IPS DF 19.7 (cell line): ENCODE results near the gene FAM174C.

Source experiments
- DNase-seq: peaks from one replicate; pipeline ENCODE4 v3.0.0-alpha.2; 2013; ENCODE audit warnings: low read depth, low spot score

Gene FAM174C

DNA sequence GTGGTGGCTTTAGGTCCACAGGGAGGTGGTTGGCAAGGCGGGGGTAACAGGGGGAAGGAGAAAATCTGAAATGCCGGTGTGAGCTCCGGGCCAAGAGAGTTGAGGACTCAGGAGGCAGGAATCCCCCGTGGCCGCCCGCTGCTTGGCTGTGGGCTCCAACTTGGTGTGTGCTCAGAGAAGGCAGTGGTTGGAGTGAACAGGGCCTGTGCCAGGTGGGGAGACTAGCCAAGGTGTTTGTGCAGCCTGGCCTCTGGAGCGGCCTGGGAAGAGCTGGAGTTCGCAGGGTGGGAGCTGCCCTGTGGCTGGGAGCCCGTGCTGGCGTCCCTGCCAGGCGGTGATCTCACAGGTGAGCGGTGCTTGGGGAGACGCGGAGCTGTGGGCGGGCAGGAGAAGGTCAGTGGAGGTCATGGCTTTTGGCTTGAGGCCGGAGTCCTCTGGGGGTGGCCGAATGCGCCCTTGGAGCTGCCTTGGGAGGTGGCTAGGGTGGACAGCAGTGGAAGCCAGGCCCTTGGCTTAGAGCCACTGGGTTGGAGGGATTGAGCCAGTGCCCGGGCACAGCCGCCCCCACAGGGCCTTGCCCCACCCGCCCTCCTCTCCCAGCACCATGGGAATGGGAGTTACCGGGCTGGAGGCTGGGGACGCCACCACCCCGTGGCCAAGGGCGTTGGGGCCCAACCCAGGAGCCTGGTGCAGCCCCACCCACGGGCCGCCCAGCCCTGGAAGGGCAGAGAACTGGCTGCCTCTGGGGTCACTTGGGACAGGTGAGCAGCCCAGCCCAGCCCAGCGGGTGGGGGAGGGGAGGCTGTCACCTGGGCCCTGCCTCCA lies 13.3 kb upstream of the FAM174C start:
- no peak for DNase-seq

GRCh38 chr19:1262623-1263123 lies 12.7 kb upstream of the FAM174C start:
- DNase-seq: no peak

DNA sequence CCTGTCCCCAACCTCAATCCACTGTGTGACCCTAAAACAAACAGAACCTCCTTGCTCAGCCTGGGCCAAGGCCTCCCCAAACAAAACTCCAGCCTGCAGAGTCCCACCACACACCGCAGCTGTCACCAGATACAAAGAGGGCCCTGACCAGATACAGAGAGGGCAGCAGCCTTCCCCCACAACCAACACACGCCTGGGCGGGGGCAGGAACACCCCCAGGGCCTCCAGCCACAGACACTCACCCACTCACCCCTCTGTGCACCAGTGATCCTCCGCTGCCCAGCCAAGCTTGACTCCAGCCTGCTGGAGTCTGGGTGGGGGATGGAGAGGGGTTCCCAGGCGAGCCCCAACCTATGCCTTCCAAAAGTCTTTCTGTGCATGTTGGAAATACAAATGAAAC lies 12.1 kb upstream of the FAM174C start:
- DNase-seq: no peak

DNA sequence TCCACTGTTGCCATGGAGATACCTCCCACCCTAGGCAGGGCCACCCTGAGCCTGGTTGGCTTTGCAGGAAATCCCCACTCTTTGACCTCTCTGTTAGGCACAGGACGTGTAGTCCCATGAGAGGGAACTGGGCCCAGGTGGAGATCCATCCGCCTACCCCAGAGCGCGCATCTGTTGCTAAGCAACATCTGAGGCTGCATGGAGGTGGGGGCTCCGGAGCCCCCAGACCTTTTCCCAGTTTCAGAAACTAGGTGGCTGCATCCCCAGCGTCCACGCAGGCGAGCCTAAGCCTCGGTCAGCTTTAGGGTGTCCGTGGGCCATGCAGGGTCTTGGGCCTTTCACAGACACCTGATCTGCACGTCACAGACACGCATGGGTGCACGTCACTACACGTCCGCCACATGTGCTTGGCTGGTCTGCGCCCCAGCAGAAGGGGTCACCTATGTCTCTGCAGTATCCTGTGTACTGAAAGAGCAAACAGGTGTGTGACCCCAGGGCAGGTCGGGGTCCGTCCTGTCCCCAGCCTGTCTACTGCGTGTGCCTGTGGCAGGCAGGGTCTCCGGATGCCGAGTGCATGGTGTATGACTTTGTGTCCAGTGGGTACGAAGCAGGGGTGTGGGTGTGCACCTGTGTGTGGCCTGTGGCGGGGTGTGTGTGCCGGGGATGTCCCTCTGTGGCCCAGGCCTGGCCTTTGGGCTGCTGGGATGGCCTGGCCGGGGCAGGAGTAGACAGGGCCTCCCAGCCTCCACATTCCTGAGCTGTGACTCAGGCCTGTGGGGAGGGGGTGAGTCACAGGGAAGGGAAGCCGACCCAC lies 10.3 kb upstream of the FAM174C start:
- no peak for DNase-seq

DNA sequence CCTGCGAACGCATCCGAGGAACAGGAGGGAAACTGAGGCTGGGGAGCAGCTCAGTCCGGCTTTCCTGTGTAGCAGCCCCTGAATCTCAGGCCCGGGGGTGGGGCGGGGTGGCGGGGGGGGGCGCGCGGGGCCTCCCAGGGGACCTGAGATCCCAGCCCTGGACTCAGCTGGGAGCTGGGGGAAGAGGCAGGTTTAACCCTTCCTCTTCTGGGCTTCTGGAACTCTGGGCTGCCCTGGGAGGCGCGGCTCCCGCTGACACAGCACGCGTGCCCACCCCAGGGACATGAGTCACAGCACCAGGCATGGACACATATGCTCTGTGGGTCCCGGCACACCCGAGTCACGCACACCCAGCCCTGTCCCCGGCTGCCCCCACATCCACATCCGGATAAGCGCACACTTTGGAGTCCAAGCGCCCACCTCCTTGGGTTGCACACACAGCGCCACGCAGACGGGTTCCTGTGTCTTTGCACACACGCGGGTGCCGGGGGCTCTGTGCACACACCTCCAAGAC lies 9.7 kb upstream of the FAM174C start:
- DNase-seq: no peak

GRCh38 chr19:1266129-1266915 lies 9.0 kb upstream of the FAM174C start:
- no peak for DNase-seq

GRCh38 chr19:1266916-1267476 lies 8.3 kb upstream of the FAM174C start:
- no peak for DNase-seq

DNA sequence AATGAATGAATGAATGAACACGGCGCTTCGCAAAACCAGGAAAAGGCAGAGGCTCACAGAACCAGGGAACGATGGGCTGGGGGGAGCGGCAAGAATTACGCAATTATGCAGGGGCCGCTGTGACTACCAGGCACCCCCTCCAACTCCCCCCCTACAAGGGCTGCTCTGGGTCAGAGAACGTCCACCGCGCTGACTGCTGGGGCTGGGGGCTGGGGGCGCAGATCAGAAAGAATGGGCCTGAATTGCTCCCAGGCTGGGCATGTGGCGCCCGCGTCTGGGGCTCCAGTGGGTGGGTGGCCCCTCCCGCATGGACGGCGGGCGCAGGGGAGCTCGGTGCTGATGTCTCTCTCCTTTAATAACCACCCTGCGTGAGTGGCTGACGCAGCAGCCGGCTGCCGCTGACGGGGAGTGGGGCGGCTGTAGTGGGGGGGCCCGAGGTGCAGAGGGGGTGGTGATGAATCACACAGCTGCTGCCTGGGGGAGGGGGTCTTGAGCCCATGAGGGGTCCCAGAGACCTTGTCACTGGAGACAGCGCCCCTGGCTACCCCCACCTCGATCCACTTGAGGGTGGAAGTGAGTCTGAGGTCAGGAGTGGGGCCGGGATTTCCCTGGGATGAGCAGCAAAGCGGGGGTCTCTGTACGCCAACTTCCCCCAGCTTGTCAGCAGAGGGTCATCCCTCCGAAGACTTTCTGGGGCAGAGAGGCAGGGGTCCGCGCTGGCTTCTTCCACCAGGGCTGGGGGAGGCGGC lies 7.7 kb upstream of the FAM174C start:
- no peak for DNase-seq

DNA sequence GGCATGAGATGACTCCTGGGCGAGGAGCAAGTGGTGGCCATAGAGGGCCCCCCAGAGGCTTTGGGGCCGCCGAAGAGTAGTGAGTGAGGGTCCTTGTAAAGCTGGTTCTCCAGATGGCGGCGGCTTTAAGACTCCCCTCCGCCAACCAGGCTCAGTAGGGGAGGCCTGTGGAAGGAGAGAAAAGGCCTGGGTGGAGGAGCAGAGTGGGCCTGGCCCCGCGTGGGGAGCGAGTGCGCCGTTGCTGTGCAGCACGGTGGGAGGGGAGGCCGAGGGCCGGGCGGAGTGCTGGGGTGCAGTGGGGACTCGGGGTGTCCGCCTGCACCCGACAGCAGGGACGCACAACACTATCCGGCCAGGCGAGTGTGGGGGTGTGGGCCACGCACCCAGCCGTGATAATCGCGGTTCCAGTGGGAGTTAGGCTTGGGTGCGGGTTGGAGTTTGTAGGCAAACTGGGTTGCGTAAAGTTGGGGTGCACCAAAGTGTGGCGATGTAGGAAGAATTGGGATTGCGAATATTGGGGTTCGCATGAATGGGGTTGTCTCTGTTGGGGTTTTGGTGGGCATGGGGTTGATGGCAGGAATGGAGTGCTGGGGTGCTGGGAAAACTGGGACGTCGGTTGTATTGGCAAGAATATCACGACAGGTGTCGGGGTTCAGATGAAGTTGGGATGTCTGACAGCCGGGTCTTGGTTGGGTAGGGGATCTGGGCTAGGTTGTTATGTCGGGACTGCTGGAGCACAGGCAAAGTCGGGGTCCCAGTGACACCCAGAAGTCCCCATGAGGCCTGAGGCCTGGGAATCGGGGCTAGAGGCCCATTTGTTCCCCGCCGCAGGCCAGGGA lies 6.9 kb upstream of the FAM174C start:
- no peak for DNase-seq

DNA sequence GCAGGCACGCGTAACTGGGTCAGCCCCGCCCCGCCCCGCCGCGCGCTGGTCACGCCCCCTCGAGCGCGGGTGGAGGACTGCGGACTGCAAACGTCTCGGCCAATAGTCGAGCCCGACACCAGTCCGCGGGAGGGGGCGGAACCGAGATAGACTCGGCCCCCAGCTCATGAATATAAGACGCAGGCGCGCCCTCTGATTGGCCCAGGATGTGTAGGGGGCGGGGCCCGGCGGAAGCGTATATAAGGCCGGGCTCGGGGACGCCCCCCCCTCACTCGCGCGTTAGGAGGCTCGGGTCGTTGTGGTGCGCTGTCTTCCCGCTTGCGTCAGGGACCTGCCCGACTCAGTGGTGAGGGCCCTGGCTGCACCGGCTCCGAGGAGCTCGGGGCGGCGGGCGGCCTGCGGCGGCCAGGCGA lies 6.3 kb upstream of the FAM174C start, which contains the start of gene CIRBP:
Gene CIRBP (plus strand): TSS at position 268 of the 413 bp plus-strand sequence. CDS start 1,602 bp downstream, outside the sequence.
- no peak for DNase-seq

GRCh38 chr19:1269478-1270212 lies 5.7 kb upstream of the FAM174C start:
- no peak for DNase-seq

DNA sequence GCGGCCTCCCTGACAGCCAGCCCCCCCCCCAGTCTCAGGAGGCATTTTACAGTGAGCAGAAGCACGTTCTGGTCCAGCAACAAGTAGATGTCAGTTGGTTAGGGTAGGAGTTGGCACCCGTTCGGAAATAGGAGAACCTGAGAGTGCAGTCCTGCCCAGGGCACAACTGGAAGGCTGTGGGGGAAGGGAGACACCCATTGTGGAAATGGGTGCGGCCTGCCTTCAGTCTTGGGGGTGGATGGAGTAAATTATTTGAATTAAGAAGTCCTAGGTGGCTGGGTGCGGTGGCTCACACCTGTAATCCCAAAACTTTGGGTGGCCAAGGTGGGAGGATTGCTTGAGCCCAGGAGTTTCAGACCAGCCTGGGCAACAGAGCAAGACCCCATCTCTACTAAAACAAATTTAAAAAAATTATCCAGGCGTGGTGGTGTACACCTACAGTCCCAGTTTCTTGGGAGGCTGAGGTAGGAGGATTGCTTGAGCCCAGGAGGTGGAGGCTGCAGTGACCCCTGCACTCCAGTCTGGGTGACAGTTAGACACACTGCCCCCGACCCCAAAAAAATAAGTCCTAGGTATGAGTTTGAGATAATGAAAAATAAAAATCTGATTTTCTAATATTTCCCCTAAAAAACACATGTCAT lies 5.0 kb upstream of the FAM174C start:
- DNase-seq: no peak

DNA sequence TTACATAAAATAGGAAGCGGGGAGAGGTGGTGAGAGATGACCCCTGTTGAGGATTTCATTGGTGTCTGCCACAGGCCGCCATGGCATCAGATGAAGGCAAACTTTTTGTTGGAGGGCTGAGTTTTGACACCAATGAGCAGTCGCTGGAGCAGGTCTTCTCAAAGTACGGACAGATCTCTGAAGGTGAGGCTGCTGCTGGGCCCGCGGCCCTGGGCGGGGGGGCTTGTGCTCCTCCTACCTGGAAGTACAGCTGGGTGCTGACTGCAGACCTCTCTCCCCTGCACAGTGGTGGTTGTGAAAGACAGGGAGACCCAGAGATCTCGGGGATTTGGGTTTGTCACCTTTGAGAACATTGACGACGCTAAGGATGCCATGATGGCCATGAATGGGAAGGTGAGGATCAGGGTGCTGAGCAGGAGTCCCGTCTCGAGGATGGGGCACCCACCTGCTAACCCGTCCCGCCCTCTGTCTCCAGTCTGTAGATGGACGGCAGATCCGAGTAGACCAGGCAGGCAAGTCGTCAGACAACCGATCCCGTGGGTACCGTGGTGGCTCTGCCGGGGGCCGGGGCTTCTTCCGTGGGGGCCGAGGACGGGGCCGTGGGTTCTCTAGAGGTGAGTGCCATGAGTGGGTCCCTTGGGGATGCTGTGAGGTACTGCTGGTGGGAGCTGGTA lies 4.3 kb upstream of the FAM174C start:
- no peak for DNase-seq

- no peak for DNase-seq
Measured at GRCh38 chr19:1271528-1272422, 3.6 kb upstream of the FAM174C start.

GRCh38 chr19:1272423-1273262 lies 2.7 kb upstream of the FAM174C start:
- DNase-seq: no peak
